ENCODE measurements around the gene UPK1A. TPM values are rescaled to one million over a fixed set of nuclear protein-coding genes. Genes with fewer than 3 reads are reported as not detected.

Gene UPK1A
- total and polyA plus RNA-seq, 2 of the 8 experiments (the other 6 are each of a cell fraction or from before 2014, with no cell fraction given), result 0.56 to 9.9 TPM

DNA sequence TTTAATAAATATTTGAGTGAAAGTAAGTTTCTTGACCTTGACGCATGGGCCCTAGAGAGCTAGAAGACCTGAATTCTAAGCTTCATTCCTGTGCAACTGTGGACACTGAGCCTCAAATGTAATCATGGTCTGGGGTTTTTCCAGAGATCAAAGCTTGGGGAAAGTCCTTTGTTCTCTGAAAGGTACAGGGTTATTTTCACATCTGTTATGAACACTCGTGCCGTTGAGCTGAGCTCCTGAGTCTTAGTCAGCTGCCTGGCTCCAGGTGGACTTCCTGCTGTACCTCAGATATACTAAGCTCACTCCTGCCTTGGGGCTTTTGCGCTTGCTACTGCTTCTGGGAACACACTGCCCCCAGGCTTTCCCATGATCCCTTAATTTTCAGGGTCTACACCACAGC, 30.5 kb downstream of the UPK1A start (continued):
- TF ChIP-seq TEAD4 (IDR thresholded peaks at IDR 0.05; ENCODE audit: low read depth, low read length) (no peak), KDM1A (IDR thresholded peaks at IDR 0.05; ENCODE audit: borderline replicate concordance, low read length) (no peak), POLR2A (IDR thresholded peaks at IDR 0.05; ENCODE audit: control extremely low read depth in 1 of 2, low read depth in 2 of 2, low read length in 2 of 2) (no peak), JUN (IDR thresholded peaks at IDR 0.05; ENCODE audit: low read depth, low read length) (no peak), EGR1 (IDR thresholded peaks at IDR 0.05; ENCODE audit: borderline replicate concordance, low read depth, low read length) (no peak), SP2 (IDR thresholded peaks at IDR 0.05; ENCODE audit: low read length) (no peak), TBP (IDR thresholded peaks at IDR 0.05; ENCODE audit: low read depth, low read length) (no peak), USF2 (IDR thresholded peaks at IDR 0.05; ENCODE audit: low read length) (no peak), HDAC2 (IDR thresholded peaks at IDR 0.05; ENCODE audit: borderline replicate concordance in 1 of 2, low read depth in 2 of 2, low read length in 2 of 2) (no peak)

Measured in H1 (cell line).